Superior temporal gyrus (tissue), 1 donor: Measurements from ENCODE around the gene RBM8A.

ENCODE experiments used
- DNase-seq: peaks from one replicate; pipeline ENCODE4 v3.0.0-alpha.2; 2016; ENCODE audit errors: extremely low spot score

RBM8A gene

DNA sequence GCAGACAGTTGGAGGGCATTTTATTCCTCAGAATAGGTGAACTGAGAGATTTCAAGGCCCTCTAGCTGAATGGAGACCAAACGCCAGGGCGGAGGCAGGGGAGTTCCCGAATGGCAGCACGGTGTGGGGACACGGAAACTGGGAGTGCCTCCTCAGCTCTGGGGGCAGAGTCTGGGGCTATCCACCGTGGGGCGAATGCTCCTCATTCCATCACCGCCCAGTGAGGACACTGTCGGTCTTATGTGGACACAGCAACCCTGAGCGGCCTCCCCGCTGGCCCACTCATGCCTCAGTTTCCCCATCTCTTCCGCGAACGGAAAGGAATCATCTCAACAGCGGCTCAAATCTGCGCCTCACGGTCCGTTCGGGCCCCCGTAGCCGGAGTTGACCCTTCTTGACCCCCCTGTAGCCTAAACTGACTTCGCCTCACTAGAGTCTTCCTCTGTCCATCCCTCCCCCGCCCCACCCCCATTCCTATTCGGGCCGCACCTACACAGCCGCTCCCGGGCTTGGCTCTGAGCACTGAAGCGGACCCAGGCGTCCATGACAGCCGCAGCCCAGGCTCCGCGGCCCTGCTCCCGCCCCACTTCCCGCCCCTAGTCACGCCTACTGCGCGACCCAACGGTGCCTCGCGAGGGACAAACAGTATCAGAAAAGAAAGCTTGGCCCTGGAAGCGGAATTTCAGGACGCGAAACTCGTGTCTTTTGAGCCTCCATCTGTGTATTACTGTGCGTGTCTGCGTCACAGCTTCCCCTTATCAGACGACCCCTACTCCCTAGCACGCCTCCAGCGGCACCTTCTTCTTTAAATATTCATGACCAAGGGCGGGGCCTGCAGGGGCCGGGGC lies 8.9 kb downstream of the RBM8A start, which contains the start of gene PEX11B:
PEX11B (minus strand) TSS at position 574 of the 848 bp plus-strand sequence; CDS start at position 545, 29 bp downstream.
- DNase-seq, result peak; percentile 95

DNA sequence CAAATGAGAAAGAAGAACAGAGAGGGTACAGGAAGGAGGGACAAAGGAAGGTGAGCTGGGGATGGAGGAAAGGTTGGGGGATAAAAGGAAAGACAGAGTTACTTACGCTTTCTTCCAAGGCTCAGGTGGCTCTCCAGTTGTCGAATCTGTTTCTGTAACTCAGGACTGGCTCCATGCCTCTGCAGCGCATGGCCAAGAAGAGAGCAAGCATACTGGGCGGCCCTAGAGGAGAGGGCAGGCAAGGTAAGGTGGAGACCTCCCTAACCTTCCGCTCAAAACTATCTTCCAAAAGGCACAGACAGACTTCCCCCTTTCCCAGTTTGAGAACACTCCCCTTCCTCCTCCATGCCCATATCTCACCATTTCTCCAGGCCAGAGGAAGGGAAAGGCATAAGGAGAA lies 9.7 kb downstream of the RBM8A start:
- no peak for DNase-seq

GRCh38 chr1:145916745-145917144 lies 10.5 kb downstream of the RBM8A start:
- DNase-seq, result no peak

GRCh38 chr1:145912128-145912641 lies 15.1 kb downstream of the RBM8A start:
- no peak for DNase-seq

DNA sequence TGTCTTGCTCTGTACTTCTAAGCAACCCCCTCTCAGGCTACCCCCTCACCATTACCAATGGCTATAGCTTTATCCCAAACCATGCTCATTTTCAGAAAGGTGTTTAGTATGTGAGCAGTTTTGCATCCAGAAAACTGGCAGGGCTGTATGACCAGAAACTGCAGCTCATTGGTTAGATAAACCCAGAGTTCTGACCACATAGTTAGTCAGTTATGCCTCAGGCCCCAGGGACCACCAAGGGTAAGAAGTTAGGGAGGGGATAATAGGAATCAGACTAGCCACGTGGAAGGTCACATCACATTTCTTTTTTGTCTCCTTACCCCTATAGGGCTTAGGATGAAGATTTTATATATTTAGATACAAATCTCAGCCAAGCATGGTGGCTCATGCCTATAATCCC lies 18.6 kb downstream of the RBM8A start:
- no peak for DNase-seq

GRCh38 chr1:145906954-145907753 lies 20.1 kb downstream of the RBM8A start:
- DNase-seq, result no peak

GRCh38 chr1:145901312-145902021 lies 25.8 kb downstream of the RBM8A start:
- DNase-seq, result no peak

GRCh38 chr1:145898756-145899155 lies 28.5 kb downstream of the RBM8A start:
- DNase-seq, result no peak

GRCh38 chr1:145897969-145898368 lies 29.3 kb downstream of the RBM8A start:
- no peak for DNase-seq

- DNase-seq, result no peak
Observed at GRCh38 chr1:145895471-145895870, 31.8 kb downstream of the RBM8A start.

- no peak for DNase-seq
Observed at GRCh38 chr1:145893306-145894055, 33.8 kb downstream of the RBM8A start.

GRCh38 chr1:145892486-145893087 lies 34.7 kb downstream of the RBM8A start:
- DNase-seq, result peak; percentile 36

DNA sequence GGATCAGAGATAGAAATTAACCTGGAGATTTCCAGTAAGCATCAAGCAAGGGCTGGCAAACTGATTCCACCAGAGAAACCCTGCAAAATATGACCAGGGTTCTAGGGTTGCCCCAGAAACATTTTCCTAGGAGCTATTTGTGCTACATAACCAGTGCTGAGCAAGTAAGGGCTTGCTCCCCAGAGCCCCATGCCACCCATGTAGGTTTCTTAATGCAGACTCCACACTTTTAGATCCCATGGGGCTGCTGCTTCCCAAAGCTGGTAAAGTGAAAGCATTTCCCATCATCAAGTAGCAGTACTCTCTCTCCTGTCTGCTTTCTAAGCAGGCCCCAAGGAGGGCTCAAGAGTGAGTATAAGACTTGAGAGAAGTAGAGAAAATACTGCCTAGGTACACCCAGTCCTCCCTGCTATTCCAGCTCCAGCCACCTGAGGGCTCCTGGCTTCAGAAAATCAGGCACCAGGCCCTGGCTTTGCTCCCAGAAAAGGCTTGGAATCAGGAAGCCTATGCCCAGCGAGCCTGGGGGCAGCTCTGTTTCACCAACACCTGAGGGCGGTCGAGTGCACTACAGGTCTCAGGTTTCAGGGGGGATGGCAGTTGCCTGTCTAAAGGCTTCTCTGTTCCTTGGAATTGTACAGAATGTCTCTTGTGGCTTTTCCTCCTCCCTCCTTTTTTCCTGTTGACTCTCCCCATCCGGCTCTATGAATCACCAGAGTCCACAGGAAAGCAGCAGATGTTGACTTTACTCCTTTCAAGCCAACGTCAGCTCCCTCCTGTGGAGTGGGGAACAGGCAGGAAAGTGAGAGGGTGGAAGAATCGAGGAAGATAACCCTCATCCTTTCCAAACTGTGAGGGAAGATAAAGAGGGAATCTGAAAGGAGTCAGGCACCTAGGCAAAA lies 35.4 kb downstream of the RBM8A start:
- DNase-seq, result peak; percentile 98

- no peak for DNase-seq
Observed at GRCh38 chr1:145891143-145891542, 36.1 kb downstream of the RBM8A start.

DNA sequence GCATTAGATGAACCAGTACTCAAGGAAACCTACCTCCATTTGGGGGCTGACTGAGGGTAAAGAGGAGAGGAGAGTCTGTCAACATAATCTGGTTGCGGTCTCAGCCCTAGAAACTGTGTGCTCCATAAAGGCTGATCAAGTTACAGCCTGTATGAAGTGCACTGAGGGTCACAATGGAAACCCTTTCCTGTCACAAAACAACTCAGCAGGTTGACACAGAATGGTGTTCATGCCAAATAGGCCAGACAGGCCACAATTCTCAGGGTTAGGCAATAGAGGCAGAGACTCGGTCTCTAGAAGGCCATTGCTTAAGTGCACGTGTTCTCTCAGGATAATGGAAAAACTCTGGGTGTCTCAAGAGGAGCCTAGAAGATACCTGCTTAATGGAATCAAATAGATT lies 37.6 kb downstream of the RBM8A start:
- no peak for DNase-seq

GRCh38 chr1:145887631-145888030 lies 39.7 kb downstream of the RBM8A start:
- no peak for DNase-seq

DNA sequence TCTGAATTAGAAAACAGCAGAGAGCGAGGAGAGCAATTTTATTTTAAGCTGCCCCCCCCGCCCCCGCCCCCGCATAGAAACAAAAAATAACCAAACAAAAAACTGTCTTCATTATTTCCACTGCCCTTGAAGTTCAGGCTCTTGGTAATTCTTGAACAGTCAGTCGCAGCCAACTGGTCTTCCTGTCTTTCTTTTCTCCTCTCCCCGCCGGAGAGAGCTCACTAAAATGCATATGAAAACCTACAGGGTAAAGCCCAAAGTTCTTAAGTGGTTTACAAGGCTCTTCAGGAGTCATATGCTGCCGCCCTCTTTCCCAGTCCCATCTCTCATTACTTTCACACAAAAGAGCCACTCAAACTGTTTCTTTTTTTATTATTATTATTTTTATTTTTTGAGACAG lies 40.5 kb downstream of the RBM8A start:
- DNase-seq, result no peak

GRCh38 chr1:145886390-145886789 lies 40.9 kb downstream of the RBM8A start:
- DNase-seq, result no peak

- DNase-seq, result peak; percentile 83
Observed at GRCh38 chr1:145885738-145886287, 41.5 kb downstream of the RBM8A start, which contains the start of gene ANKRD35. Gene ANKRD35, minus strand, starts transcription at chr1:145885866. Its CDS starts 108 bp downstream, at chr1:145885758.
